Measurements from ENCODE around the gene MTERF2. TPM values are rescaled to one million over a fixed set of nuclear protein-coding genes. Genes with fewer than 3 reads are reported as not detected.

MTERF2 gene
- total RNA-seq, 1 donor from 2014 or later = 6.9 TPM

DNA sequence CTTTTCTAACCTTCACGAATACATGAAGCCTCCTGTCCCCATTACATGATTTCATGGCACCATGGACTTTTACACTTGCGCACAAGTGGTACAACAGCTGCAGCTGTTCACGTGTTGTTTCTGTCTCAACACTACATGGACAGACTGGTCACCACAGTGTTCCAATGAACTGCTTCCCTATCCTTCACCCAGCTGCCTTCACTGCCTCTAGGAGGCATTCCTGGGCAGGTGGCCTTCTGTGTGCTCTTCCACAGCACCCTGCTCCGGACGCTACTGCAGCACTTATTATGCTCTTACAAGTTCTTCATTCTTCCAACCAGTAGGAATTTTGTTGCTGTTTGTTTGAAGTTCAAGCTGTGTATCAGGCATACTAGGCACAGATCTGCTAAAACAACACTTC lies 1.5 kb downstream of the MTERF2 start:
- no peaks in the 10 kb centered on the region for H3K36me3 ChIP-seq (ENCODE audit: control insufficient read depth, insufficient read depth, low read length)
- no peak for DNase-seq (ENCODE audit: low read depth)
- no peaks in the 10 kb centered on the region for H3K27me3 ChIP-seq (ENCODE audit: control insufficient read depth, insufficient read depth, low read length)
- no peak overlapping the region for H3K4me3 ChIP-seq (ENCODE audit: low read depth, low read length)
- TF ChIP-seq, protein P1, sequence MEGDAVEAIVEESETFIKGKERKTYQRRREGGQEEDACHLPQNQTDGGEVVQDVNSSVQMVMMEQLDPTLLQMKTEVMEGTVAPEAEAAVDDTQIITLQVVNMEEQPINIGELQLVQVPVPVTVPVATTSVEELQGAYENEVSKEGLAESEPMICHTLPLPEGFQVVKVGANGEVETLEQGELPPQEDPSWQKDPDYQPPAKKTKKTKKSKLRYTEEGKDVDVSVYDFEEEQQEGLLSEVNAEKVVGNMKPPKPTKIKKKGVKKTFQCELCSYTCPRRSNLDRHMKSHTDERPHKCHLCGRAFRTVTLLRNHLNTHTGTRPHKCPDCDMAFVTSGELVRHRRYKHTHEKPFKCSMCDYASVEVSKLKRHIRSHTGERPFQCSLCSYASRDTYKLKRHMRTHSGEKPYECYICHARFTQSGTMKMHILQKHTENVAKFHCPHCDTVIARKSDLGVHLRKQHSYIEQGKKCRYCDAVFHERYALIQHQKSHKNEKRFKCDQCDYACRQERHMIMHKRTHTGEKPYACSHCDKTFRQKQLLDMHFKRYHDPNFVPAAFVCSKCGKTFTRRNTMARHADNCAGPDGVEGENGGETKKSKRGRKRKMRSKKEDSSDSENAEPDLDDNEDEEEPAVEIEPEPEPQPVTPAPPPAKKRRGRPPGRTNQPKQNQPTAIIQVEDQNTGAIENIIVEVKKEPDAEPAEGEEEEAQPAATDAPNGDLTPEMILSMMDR (IDR thresholded peaks at IDR 0.05; ENCODE audit: insufficient read depth, low read length, poor library complexity, severe bottlenecking) = no peak

- Histone ChIP-seq H3K4me3 (ENCODE audit: low read depth, low read length) (no peak overlapping the region), H3K36me3 (ENCODE audit: control insufficient read depth, insufficient read depth, low read length) (no peaks in the 10 kb centered on the region), H3K27me3 (ENCODE audit: control insufficient read depth, insufficient read depth, low read length) (no peaks in the 10 kb centered on the region)
- no peak for DNase-seq (ENCODE audit: low read depth)
- TF ChIP-seq, protein P1 (IDR thresholded peaks at IDR 0.05; ENCODE audit: insufficient read depth, low read length, poor library complexity, severe bottlenecking) = no peak
Observed at GRCh38 chr12:106984588-106985137, 2.3 kb downstream of the MTERF2 start.

GRCh38 chr12:106982229-106982628 lies 4.7 kb downstream of the MTERF2 start:
- TF ChIP-seq, protein P1 (IDR thresholded peaks at IDR 0.05; ENCODE audit: insufficient read depth, low read length, poor library complexity, severe bottlenecking) = no peak
- H3K36me3 ChIP-seq (ENCODE audit: control insufficient read depth, insufficient read depth, low read length) = no peaks in the 10 kb centered on the region
- no peak for DNase-seq (ENCODE audit: low read depth)
- H3K27me3 ChIP-seq (ENCODE audit: control insufficient read depth, insufficient read depth, low read length) = no peaks in the 10 kb centered on the region
- no peak overlapping the region for H3K4me3 ChIP-seq (ENCODE audit: low read depth, low read length)

- H3K4me3 ChIP-seq (ENCODE audit: low read depth, low read length) = no peak overlapping the region
- TF ChIP-seq, protein P1 (IDR thresholded peaks at IDR 0.05; ENCODE audit: insufficient read depth, low read length, poor library complexity, severe bottlenecking) = no peak
- H3K27me3 ChIP-seq (ENCODE audit: control insufficient read depth, insufficient read depth, low read length) = no peaks in the 10 kb centered on the region
- no peak for DNase-seq (ENCODE audit: low read depth)
- no peaks in the 10 kb centered on the region for H3K36me3 ChIP-seq (ENCODE audit: control insufficient read depth, insufficient read depth, low read length)
Observed at GRCh38 chr12:106981788-106982187, 5.2 kb downstream of the MTERF2 start.

DNA sequence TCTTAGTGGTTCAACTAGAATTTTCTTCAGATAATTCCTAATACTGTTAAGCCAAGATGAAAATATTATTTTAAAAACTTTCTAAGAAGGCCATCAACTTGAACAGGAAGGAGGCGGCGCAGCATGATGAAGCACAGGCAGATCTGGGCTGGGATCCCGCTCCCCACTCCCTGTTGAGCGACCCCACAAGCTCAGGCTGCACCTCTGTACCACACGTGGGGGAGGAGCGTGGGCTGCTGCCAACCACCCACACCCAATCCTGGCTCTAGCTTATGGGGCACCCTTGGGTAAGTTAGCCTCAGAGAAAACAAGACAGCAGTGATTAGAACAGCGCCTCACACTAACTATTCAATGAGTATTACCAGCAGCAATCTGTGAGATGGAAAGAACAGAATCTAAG lies 6.0 kb downstream of the MTERF2 start:
- no peak overlapping the region for H3K4me3 ChIP-seq (ENCODE audit: low read depth, low read length)
- H3K36me3 ChIP-seq (ENCODE audit: control insufficient read depth, insufficient read depth, low read length) = no peaks in the 10 kb centered on the region
- no peak for DNase-seq (ENCODE audit: low read depth)
- TF ChIP-seq, protein P1 (IDR thresholded peaks at IDR 0.05; ENCODE audit: insufficient read depth, low read length, poor library complexity, severe bottlenecking) = no peak
- no peaks in the 10 kb centered on the region for H3K27me3 ChIP-seq (ENCODE audit: control insufficient read depth, insufficient read depth, low read length)

Measured in kidney epithelial cell (primary cell).